SK-MEL-5 (cell line): Measurements from ENCODE around the gene MEAF6. TPM values are rescaled to one million over a fixed set of nuclear protein-coding genes. Genes with fewer than 3 reads are reported as not detected.

Source experiments
- DNase-seq: peaks from one replicate; pipeline ENCODE4 v3.0.0-alpha.2; 2016; ENCODE audit warnings: low read depth, low spot score
- in situ Hi-C: cut with HindIII; loops from 2 replicates; pipeline ENCODE4 v1.10.0; 2016; ENCODE audit warnings: low sequenced_read_pairs, high pct_unique_total_duplicates, low pct_unique_long_range_greater_than_20kb
- small RNA-seq, 2 experiments: library from RNA; depleted of rRNA; stranded (forward); fragments of <200 nt; gene quantifications; one replicate each; pipeline ENCODE3, GENCODE V24; 2014
- total RNA-seq: library from RNA; depleted of rRNA; stranded (reverse); fragments of >200 nt; shearing (Covaris generic); gene quantifications from 2 replicates; pipeline ENCODE4 v1.2.3, GENCODE V29; 2014; rRNA removed

Gene MEAF6
- total RNA-seq, 1 experiment from 2014 or later: 71.3 TPM

DNA sequence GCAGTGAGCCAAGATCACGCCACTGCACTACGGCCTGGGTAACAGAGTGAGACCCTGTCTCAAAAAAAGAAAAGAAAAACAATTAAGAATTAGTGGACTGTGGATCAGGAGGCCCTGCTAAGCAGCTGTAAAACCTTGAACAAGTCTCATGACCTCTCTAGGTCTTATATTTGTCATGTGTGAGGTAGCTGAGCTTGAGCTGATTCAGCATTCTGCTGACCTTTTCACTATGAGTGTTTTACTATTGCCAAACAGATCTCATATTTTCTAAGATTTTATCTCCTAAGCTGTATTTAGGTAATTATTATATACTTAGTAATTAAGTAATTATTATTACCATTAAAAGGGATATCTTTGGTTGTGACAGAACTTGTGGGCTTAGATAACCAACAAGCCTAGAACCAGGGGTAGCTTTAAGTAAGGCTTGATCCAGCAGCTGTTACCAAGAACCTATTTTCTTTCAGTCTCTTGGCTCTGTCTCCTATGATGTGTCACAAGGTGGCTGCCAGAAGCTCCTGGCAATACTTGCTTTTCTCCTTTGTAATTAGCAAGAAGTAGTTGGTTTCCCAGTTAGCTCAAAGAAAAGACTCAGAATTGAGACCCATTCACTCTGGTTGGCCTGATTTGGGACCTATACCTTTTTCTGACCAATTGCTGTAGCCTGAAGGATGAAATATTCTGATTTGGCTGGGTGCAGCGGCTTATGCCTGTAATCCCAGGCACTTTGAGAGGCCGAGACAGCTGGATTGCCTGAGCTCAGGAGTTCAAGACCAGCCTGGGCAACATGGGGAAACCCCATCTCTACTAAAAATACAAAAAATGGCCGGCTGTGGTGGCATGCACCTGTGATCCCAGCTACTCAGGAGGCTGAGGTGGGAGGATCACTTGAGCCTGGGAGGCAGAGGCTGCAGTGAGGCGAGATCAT lies 48.7 kb downstream of the MEAF6 start:
- in situ Hi-C loops: no loop called here
- no peak for DNase-seq

DNA sequence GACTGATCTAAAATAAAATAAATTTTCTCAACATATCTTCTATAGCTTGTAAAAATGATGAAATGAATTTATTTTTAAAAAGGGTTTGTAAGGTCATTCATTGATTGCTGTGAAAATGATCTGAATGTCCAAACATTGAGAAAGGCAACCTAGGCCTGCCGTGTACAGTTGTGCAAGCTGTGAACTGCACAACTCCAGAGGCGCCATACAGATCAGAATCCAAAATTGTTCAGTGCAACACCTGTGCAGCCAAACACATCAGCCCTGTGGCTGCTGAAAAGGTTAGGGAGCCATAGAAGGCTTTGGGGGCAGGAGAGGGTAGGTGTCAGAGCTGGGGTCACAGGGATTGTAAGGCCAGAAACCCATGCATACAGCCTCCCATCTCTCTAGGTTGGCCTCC lies 50.1 kb downstream of the MEAF6 start:
- in situ Hi-C loops: no loop called here

DNA sequence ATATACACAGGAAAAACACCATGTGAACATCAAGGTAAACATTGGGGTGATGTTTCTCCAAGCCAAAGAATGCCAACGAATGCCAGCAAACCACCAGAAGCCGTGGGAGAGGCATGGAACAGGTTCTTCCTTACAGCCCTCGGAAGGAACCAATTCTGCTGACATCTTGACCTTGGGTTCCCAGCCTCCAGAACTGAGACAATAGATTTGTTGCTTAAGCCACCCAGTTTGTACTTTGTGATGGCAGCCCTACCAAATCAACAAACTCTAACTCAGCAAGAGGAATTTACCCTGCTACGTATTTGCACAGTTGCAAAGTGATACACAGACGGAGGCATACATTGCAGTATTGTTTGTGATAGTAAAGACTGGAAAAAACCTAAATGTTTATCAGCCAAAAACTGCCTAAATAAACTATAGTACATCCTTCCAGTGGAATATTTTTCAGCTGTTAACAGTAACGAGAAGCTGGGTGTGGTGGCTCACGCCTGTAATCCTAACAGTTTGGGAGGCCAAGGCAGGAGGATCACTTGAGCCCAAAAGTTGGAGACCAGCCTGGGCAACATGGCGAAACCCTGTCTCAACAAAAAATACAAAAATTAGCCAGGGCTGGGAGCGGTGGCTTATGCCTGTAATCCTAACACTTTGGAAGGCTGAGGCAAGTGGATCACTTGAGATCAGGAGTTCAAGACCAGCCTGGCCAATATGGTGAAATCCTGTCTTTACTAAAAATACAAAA lies 52.7 kb downstream of the MEAF6 start:
- in situ Hi-C loops: no loop called here
- no peak for DNase-seq

More for the DNA sequence above, 50.1 kb downstream of the MEAF6 start:
- DNase-seq: no peak

DNA sequence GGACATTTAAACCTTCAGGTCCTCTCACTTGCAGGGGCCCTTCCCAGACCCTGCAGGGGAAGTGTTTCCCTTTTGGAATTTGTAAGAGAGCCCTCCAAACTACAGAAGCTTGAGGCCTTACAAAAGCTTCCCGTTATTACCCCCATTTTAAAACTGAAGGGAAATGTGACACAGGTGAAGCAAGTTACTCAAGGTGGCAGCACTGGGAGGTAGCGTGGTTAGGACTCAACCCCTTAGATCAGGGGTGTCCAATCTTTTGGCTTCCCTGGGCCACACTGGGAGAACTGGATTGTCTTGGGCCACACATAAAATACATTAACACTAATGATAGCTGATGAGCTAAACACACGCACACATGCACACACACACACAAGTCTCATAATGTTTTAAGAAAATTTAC lies 56.0 kb downstream of the MEAF6 start:
- in situ Hi-C loops: no loop called here
- no peak for DNase-seq

DNA sequence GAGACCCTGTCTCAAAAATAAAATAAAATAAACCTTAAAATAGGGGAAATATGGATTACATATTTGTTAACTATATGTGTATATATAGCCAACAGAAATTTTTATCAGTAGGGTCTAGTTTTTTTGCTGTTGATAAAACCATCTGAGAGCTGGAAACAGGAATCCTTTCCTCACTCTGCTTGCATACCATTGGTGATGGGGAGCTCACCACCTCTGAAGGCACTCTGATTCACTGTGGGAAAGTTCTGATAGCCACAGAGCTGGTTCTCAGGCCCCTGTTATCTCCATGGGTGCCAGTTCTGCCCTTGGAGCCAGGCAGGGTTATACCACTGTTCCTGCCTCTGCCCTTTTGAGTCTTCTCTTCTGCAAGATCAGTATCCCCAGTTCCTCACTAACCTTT lies 58.0 kb downstream of the MEAF6 start:
- in situ Hi-C loops: no loop called here
- DNase-seq: no peak

DNA sequence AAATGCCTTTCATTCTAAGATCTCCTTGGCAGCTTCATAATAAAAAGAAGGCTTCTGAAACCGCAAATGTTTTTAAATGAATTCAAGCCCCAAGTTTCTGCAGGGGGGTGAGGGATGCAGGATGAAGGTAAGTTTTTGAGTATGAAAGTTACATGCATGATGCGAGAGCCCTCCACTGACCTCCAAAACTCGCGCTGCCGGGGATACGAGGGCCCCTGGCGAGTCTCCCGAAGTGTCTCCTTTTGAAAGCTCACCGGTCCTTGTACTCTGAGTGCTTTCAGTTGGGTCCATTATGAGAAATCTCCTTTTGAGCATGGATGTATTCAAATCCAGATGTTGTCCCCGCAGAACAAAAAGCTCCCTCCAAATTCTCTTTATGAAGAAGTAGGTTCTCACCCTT lies 59.0 kb downstream of the MEAF6 start:
- in situ Hi-C loops: no loop called here
- DNase-seq: no peak

DNA sequence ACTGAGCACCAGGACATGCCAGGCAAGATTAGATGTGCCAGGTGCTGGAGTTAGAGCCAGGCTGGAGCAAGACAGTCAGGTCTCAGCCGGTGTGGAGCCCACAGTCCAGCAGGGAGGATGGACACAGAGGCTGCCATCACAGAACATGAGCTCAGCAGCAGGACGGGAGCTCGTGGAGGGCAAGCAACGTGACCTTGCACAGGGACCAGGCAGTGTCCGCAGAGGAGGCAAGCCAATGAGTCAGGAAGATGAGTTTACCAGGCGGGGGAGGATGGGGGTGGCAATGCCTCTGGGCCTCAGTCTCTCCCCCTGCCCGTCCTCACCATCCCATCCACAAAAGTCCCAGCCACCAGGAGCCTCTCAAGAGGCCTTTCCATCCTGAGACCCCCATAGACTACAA lies 60.9 kb downstream of the MEAF6 start:
- in situ Hi-C loops: no loop called here
- DNase-seq: no peak

DNA sequence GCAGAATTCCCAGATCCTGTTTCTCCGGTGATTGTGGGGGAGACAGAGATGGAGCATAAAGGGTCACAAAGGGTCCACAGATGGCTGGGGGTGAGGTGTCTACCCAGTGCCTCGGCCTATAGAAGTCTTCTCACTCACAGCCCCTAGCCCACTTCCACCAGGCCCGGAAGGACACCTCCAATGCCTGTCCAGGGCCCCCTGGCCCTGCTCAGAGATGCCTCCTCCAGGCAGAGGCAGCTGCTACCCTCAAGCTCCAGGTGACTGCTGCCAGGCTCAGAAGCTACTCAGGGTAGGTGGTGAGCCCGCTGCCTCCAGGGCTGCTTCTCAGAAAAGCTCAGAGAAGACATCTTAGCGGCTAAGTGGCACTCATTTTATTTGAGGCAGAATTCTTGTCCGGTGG lies 62.1 kb downstream of the MEAF6 start:
- in situ Hi-C loops: no loop called here
- DNase-seq: no peak

DNA sequence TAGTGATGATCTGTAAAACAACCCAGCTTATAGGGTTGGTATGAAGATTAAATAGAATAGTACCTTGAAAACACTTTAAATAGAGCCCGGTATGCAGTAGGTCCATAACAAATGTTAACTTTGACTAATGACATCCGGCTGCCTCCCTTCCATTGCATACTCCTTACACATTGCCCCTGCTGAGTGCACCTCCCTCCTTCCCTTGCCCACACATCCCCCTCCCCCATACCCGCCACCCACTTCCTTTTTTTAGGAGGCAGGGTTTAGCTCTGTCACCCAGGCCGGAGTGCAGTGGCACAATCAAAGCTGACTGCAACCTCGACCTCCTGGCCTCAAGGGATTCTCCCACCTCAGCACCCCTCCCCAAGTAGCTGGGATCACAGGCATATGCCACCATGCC lies 64.6 kb downstream of the MEAF6 start:
- in situ Hi-C loops: no loop called here
- DNase-seq: no peak

DNA sequence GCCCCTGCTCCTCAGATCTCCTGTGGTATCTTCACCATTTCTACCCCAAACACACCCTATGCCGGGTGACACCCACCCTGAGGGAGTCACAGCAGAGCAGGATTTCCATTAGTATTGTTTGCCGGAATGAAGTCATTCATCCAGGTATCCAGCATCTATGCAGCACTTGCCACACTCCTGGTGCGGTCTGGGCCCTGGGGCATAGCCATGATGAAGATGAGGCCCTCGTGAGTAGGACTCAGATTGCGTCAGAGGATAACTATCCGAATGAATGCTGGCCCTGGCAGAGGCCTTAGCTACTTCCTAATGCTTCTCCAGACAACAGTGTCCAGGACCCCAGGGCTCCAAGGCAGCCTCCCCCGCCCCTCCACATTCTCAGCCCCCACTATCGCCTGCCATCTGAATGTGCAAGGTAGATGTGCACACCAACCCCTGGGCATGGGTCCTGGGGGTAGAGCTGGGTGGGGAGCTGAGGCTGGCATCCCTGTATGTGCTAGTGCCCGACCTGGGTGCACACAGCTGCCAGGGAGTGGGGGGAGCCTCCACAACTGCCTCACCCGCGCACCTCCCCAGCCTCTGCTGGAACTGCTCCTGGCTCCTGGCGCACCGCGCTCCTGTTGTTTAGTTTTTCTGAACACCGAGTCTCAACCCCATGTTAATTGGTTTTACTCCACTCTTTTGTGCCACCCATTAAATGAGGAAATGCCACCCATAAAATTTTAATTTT lies 65.7 kb downstream of the MEAF6 start:
- in situ Hi-C loops: no loop called here
- DNase-seq: no peak

DNA sequence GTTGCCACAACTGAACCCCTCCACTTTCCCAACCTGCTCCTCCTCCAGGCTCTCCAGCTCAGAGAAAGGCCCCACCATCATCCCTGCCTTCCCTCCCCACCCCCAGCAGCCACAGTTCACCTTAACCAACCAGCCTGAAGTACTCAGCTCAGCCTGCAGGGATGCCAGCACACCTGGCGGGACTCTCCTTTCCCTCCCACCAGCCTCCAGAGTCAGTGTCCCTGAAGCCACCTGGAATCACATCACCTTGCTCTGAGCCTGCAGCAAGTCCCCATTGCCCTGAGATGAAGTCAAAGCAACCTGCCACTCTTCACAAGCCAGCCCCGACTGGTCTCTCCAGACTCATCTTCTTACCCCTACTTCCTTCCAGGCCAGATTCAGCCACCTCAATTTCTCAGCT lies 66.4 kb downstream of the MEAF6 start:
- no peak for DNase-seq
- in situ Hi-C loops: no loop called here

DNA sequence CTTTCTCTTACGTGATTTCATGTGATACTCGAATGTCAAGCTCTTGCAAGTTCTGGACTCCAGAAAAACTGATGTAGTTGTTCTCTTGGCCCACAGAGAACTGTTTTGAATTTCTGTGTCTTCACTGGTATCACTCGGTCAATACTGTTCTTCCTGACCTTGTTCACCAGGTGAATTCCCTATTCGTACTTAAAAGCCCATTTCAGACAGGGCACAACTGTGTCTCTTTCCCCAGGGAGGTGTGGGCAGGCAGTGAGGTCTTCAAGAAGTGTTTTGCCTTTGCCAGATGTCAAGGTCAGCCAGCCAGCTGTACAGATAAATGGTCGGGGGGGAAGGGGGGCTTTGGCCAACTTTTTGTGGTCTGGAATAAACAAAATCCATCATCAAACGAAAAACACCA lies 67.7 kb downstream of the MEAF6 start:
- no peak for DNase-seq
- in situ Hi-C loops: no loop called here

DNA sequence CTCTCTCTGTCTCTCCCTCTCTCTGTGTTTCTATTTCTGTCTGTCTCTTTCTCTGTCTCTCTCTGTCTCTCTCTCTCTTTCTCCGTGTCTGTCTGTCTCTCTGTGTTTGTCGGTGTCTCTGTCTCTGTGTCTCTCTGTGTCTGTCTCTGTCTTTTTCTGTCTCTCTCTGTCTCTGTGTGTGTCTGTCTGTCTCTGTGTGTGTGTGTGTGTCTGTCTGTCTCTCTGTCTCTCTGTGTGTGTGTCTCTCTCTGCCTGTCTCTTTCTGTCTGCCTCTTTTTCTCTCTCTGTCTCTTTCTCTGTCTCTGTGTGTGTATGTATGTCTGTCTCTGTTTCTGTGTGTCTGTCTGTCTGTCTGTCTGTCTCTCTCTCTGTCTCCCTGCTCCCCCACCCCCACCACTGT lies 71.9 kb downstream of the MEAF6 start:
- in situ Hi-C loops: no loop called here

More for the DNA sequence above, 71.9 kb downstream of the MEAF6 start:
- no peak for DNase-seq

Small RNAs within 50 kb of the gene (small RNA-seq; reads per million reads assigned to genes)
- 0 reads per million in 2 experiments for gene AL034379.1
- gene MIR5581: 0 reads per million in 2 experiments

Other genes starting within 250 kb of the MEAF6 start
- gene ZC3H12A, start 40.2 kb downstream of the MEAF6 start, total RNA-seq: 1.5 and 3.4 TPM in 2 replicates
- 7.4 and 7.7 TPM in 2 replicates for gene SNIP1, start 39.5 kb upstream of the MEAF6 start, total RNA-seq
- gene DNALI1, start 42.2 kb upstream of the MEAF6 start, total RNA-seq: not detected in 2 replicates
- gene GNL2, start 81.2 kb upstream of the MEAF6 start, total RNA-seq: 77.8 and 87.0 TPM in 2 replicates
- not detected in 2 replicates for gene RSPO1, start 120.1 kb upstream of the MEAF6 start, total RNA-seq
- 3.3 and 4.8 TPM in 2 replicates for gene CDCA8, start 177.8 kb upstream of the MEAF6 start, total RNA-seq